GM20431 (cell line): Measurements from ENCODE around the gene ERC1.
"Not testable (repeated sequence)": the region's sequence is repeated elsewhere in the genome, so short reads cannot be mapped to it uniquely, and the experiment has no call there.

Source experiments
- in situ Hi-C: fragments of 300-500 bp; cut with MseI, MboI; formaldehyde crosslinking; loops from one replicate; pipeline ENCODE4 v1.15.0; 2020; ENCODE audit warnings: low sequenced_read_pairs; ENCODE audit not compliant: unreplicated experiment

ERC1 gene

GRCh38 chr12:1115484-1116231 is 124.6 kb downstream of the ERC1 start:
- in situ Hi-C loops = loop anchor here (10.0 kb wide), 1 partner anchor 469 kb away; no protein-coding TSS in a partner anchor

GRCh38 chr12:1117371-1117770 is 126.3 kb downstream of the ERC1 start:
- in situ Hi-C loops = loop anchor here (10.0 kb wide), 1 partner anchor 467 kb away; no protein-coding TSS in a partner anchor

GRCh38 chr12:1117970-1118563 is 127.0 kb downstream of the ERC1 start:
- in situ Hi-C loops = loop anchor here (10.0 kb wide), 1 partner anchor 467 kb away; no protein-coding TSS in a partner anchor

- in situ Hi-C loops = no loop called here
Observed at GRCh38 chr12:1122786-1123185, 131.8 kb downstream of the ERC1 start.

- in situ Hi-C loops = no loop called here
Observed at GRCh38 chr12:1126091-1126490, 135.1 kb downstream of the ERC1 start.

GRCh38 chr12:1127021-1127420 is 136.0 kb downstream of the ERC1 start:
- in situ Hi-C loops = no loop called here

DNA sequence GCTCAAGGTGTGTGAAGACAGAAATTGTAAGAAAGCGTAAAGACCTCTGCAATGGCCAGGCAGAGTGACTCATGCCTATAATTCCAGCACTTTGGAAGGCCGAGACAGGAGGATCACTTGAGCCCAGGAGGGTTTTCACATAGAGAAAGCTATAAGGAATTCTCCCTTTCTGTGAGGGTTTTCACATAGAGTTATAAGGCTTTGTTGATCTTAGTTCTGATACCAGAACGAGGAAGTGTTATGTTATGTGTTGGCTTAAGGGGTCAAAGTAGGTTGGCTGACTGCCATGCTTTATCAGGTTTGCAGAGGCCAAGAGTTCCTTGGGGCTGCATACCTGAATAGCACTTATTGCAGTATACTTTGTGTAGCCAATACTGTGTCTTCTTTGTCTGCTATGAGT is 139.1 kb downstream of the ERC1 start:
- in situ Hi-C loops = no loop called here

DNA sequence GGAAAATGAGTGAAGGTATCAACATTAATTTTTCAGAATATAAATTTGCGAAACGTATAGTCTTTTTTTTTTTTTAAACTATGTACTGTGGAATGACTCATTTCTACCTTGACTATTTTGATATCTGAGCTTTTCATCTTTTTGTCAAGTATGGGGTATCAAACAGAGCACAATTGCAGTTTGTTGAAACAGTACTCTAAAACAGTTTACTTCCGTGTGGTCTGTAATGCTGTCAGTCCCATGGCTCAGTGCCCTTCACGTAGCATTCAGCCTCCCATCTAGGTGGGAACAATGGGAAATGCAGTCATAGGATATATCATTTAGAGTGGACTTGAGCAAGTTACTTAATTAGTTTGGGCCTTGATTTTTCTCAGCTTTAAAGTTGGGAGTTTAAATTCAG is 139.5 kb downstream of the ERC1 start:
- in situ Hi-C loops = no loop called here

DNA sequence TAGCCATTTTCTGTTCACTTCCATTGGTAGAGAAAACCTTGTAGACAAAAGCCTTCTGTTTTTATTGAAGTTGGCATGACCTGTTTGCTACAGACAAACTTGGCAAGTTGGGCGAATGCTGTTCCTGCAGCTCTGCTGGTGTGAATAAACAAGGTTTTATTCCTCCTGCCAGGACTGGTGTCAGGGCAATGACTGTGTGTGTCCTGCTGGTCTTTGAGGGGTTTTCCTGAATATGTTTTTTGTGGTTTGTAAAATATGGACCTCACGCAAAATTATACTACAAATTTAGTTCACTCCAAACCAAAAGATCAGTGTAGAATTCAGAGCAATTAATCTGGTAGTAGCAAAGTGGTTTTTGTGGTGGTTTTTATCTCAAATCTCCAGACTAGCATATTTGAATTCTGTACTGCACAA is 140.8 kb downstream of the ERC1 start:
- in situ Hi-C loops = no loop called here

DNA sequence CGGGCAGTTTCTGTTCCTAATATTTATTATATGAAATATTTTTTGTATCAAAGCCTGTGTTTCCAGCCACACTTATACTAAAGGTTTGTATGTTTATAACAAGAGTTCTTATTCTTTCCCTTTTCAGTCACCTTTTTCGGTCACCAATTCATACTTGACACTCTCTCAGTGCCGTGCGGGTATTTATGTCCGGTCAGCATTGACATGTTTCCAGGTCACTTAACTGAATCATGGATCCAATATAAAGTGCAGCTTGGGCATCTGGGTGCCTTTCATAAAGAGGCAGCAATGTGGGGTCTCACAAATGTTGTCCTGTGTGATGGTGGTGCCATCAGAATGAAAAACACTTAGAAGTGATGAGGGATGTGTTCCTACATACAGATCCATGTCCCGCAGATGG is 141.3 kb downstream of the ERC1 start:
- in situ Hi-C loops = no loop called here

DNA sequence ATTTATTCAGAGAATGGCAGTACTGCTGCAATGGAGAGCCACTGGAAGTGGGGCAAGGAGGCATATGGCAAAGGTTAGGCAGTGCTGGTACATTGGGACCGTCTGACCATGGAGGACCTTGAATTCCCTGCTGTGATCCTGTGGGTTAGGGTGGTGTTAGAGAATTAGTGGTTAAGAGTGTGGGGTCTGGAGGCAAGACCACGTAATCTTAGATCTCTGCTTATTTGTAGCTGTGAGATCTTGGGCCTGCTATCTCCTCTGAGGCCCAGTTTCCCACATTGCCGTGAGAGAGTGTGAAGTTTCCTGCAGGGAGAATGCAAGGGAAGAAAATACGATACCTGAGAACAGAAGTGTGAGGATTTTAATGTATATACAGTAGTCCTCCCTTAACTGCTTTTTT is 147.7 kb downstream of the ERC1 start:
- in situ Hi-C loops = no loop called here

DNA sequence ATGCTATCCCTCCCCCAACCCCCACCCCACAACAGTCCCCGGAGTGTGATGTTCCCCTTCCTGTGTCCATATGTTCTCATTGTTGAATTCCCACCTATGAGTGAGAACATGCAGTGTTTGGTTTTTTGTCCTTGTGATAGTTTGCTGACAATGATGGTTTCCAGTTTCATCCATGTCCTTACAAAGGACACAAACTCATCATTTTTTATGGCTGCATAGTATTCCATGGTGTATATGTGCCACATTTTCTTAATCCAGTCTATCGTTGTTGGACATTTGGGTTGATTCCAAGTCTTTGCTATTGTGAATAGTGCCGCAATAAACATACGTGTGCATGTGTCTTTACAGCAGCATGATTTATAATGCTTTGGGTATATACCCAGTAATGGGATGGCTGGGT is 155.7 kb downstream of the ERC1 start:
- in situ Hi-C loops = not testable (repeated sequence)

DNA sequence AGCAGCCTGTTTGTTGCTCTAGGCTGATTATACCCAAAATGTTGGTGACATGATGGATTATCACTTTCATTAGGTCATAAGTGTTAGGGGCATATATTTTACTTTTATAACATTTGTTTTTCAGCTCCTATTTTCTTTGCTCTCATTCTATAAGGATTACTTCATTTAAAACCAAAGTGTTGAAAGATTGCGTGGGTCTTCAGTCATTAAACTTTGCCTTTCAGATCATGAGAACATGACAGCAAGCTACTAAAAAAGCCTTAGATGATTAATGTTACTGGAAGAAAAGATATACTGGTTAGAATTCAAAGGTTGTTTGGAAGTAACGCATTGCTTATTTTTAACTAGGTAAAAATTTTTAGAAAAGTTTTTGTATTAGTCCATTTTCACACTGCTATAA is 156.8 kb downstream of the ERC1 start:
- in situ Hi-C loops = no loop called here

- in situ Hi-C loops = no loop called here
Observed at GRCh38 chr12:1157046-1157445, 166.0 kb downstream of the ERC1 start.

- in situ Hi-C loops = no loop called here
Observed at GRCh38 chr12:1161197-1161596, 170.2 kb downstream of the ERC1 start.

GRCh38 chr12:1162081-1162760 is 171.2 kb downstream of the ERC1 start:
- in situ Hi-C loops = no loop called here

- in situ Hi-C loops = no loop called here
Observed at GRCh38 chr12:1167784-1168183, 176.8 kb downstream of the ERC1 start.

- in situ Hi-C loops = no loop called here
Observed at GRCh38 chr12:1170411-1170810, 179.4 kb downstream of the ERC1 start.

DNA sequence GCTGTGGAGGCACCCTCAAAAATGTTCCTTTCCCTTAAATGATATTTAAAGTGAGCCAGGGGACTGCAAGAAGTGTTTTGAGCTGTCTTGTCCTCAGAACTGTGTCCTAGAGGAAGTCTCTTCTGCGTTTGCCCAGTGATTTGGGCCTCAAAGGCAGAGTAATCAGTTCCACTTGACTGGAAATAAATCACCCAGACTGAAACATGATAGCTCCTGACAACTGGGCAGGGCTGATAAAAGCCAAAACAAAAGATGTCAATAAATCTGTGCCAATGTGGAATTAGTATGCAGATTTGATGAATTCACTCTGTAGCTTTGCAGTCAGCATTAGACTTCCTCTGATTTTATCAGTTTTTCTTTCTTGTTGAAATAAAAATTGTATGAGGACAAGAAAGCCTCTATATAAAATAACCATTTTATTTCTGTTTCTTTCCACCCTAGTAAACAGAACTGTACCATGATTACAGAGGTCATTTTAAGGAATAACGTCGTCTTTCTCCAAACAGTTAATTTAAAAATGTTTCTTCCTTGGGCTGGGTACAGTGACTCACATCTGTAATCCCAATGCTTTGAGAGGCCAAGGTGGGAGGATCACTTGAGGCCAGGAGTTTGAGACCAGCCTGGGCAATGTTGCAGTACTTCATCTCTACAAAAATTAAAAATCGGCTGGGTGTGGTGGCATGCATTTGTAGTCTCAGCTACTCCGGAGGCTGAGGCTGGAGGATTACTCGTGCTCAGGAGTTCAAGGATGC is 180.8 kb downstream of the ERC1 start:
- in situ Hi-C loops = no loop called here

GRCh38 chr12:1173781-1174617 is 183.0 kb downstream of the ERC1 start:
- in situ Hi-C loops = no loop called here
